ENCODE results near the gene FAM78B. TPM values are rescaled to one million over a fixed set of nuclear protein-coding genes. Genes with fewer than 3 reads are reported as not detected.

Gene FAM78B
- polyA plus RNA-seq, 3 donors: not detected

GRCh38 chr1:166053395-166053794 lies 113.4 kb downstream of the FAM78B start:
- Mint-ChIP-seq H3K4me1 (no peaks in the 10 kb centered on the region), H3K36me3 (no peaks in the 10 kb centered on the region), H3K4me3 (no peak overlapping the region), H3K27me3 (ENCODE audit: low read depth in 3 of 3) (peaks cover 1 to 4% (median 2%) of the 10 kb centered on the region in 3 donors), H3K9me3 (peaks cover 0 to 5% (median 0%) of the 10 kb centered on the region in 7 donors), H3K27ac (no peak overlapping the region)
- no peak overlapping the region for H2AFZ ChIP-seq (ENCODE audit: insufficient read depth, low read depth, low read length, poor library complexity, severe bottlenecking)
- no peaks in the 10 kb centered on the region for H3K36me3 ChIP-seq (replicated peaks in 1 of 2; ENCODE audit: control insufficient read depth in 1 of 2, insufficient read depth in 2 of 2, low read length in 2 of 2)
- H3K4me2 ChIP-seq (replicated peaks; ENCODE audit: extremely low read depth, low read length, poor library complexity, severe bottlenecking): no peak overlapping the region
- H3K4me1 ChIP-seq (ENCODE audit: control insufficient read depth in 1 of 2, insufficient read depth in 2 of 2, low read length in 2 of 2): no peaks in the 10 kb centered on the region
- H3K9me3 ChIP-seq (replicated peaks in 1 of 2; ENCODE audit: control insufficient read depth in 1 of 2, insufficient read depth in 1 of 2, low read length in 2 of 2): no peaks in the 10 kb centered on the region
- no peaks in the 10 kb centered on the region for H3K79me2 ChIP-seq (ENCODE audit: insufficient read depth, low read length)
- WGBS (ENCODE audit: insufficient coverage): 90% methylated on average over 2 of the region's 3 CpGs
- no peaks in the 10 kb centered on the region for H4K20me1 ChIP-seq (ENCODE audit: insufficient read depth, low read length)
- intact Hi-C loops (cut with micrococcal nuclease): no loop called here
- H3K27me3 ChIP-seq (ENCODE audit: control insufficient read depth in 2 of 2, insufficient read depth in 2 of 2, low read length in 2 of 2): no peaks in the 10 kb centered on the region
- H3K4me3 ChIP-seq (replicated peaks in 1 of 3; ENCODE audit: low read depth in 2 of 3, low read length in 3 of 3): no peak overlapping the region
- H3K9ac ChIP-seq (ENCODE audit: insufficient read depth, low read length, poor library complexity, severe bottlenecking): no peak overlapping the region
- TF ChIP-seq CTCF (IDR thresholded peaks at IDR 0.05): no peak
- no peak for DNase-seq
- no peak overlapping the region for H3K27ac ChIP-seq (ENCODE audit: low read depth in 1 of 2, low read length in 2 of 2)

DNA sequence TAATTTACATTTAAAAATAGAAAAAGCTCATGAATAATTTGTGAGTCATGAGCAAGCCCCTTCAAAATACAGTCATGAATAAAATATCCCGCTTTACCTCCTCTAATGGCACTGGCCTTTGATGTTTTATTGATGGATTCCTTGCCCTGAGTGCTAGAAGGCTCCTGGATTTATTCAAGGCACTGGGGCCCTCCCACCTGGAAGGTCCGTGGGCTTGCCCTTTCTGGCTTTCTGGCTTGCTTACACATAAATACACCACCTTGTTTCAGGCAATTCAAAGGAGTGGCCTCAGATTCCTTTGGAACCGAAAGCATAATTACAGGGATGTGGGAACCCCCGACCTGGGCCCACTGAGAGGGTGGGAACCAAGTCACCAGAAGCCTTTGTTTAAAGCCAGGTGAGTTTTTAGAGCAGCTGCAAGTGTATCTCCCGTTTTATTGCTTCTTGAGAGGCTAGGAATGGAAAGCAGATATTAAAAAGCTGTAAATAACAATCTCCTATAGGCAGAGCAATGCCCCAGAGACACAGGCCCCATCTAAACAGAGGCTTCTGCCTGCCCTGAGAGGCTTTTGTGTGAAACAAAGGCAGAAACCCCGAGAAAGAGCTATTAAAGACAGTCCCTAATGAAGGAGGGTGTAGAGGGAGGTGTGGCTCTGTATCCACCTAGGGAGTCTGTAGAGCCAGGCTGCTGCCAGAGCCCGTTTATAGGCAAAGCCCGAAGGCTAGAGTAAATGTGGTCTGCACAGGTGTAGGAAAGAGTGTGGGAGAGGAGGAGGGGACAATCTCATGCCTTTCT lies 126.4 kb downstream of the FAM78B start:
- Histone ChIP-seq H3K27me3 (ENCODE audit: control insufficient read depth in 2 of 2, insufficient read depth in 2 of 2, low read length in 2 of 2) (no peaks in the 10 kb centered on the region), H3K4me1 (ENCODE audit: control insufficient read depth in 1 of 2, insufficient read depth in 2 of 2, low read length in 2 of 2) (no peaks in the 10 kb centered on the region), H3K36me3 (replicated peaks in 1 of 2; ENCODE audit: control insufficient read depth in 1 of 2, insufficient read depth in 2 of 2, low read length in 2 of 2) (no peaks in the 10 kb centered on the region), H3K27ac (ENCODE audit: low read depth in 1 of 2, low read length in 2 of 2) (no peak overlapping the region), H3K9me3 (replicated peaks in 1 of 2; ENCODE audit: control insufficient read depth in 1 of 2, insufficient read depth in 1 of 2, low read length in 2 of 2) (no peaks in the 10 kb centered on the region), H3K4me2 (replicated peaks; ENCODE audit: extremely low read depth, low read length, poor library complexity, severe bottlenecking) (no peak overlapping the region), H3K4me3 (replicated peaks in 1 of 3; ENCODE audit: low read depth in 2 of 3, low read length in 3 of 3) (no peak overlapping the region), H4K20me1 (ENCODE audit: insufficient read depth, low read length) (no peaks in the 10 kb centered on the region), H3K9ac (ENCODE audit: insufficient read depth, low read length, poor library complexity, severe bottlenecking) (no peak overlapping the region), H2AFZ (ENCODE audit: insufficient read depth, low read depth, low read length, poor library complexity, severe bottlenecking) (no peak overlapping the region), H3K79me2 (ENCODE audit: insufficient read depth, low read length) (no peaks in the 10 kb centered on the region)
- intact Hi-C loops (cut with micrococcal nuclease): no loop called here
- WGBS (ENCODE audit: insufficient coverage): 25% methylated on average over 1 of the region's 8 CpGs
- Mint-ChIP-seq H3K4me1 (no peaks in the 10 kb centered on the region), H3K4me3 (no peak overlapping the region), H3K27ac (peak overlapping the region in 1 of 7 donors; percentile 31), H3K9me3 (peaks cover 0 to 11% (median 5%) of the 10 kb centered on the region in 7 donors), H3K36me3 (no peaks in the 10 kb centered on the region), H3K27me3 (ENCODE audit: low read depth in 3 of 3) (peaks cover 0 to 5% (median 3%) of the 10 kb centered on the region in 3 donors)
- DNase-seq: no peak
- TF ChIP-seq CTCF (IDR thresholded peaks at IDR 0.05): no peak
